ENCODE results near the gene FBXO10. TPM values are rescaled to one million over a fixed set of nuclear protein-coding genes. Genes with fewer than 3 reads are reported as not detected.

Gene FBXO10
- total RNA-seq, 4 donors from 2014 or later = 2.8 to 12.9 (median 9.4) TPM; not detected in 1

GRCh38 chr9:37617832-37618231 is 41.7 kb upstream of the FBXO10 start:
- Histone ChIP-seq H3K4me3 (no peak overlapping the region), H3K4me1 (no peaks in the 10 kb centered on the region), H3K27me3 (no peaks in the 10 kb centered on the region), H3K9me3 (no peaks in the 10 kb centered on the region), H3K36me3 (no peaks in the 10 kb centered on the region), H3K27ac (no peak overlapping the region)
- no peak for TF ChIP-seq POLR2A (IDR thresholded peaks at IDR 0.05)
- no peak for TF ChIP-seq CTCF (IDR thresholded peaks at IDR 0.05)
- no peak for DNase-seq
- intact Hi-C loops (cut with DNase I; ENCODE audit: low total_unique reads) = no loop called here

GRCh38 chr9:37617161-37617560 is 41.0 kb upstream of the FBXO10 start:
- H3K4me3 ChIP-seq = no peak overlapping the region
- no peaks in the 10 kb centered on the region for H3K9me3 ChIP-seq
- no peaks in the 10 kb centered on the region for H3K36me3 ChIP-seq
- intact Hi-C loops (cut with DNase I; ENCODE audit: low total_unique reads) = no loop called here
- no peak overlapping the region for H3K27ac ChIP-seq
- H3K4me1 ChIP-seq = no peaks in the 10 kb centered on the region
- no peaks in the 10 kb centered on the region for H3K27me3 ChIP-seq
- no peak for TF ChIP-seq POLR2A (IDR thresholded peaks at IDR 0.05)
- TF ChIP-seq CTCF (IDR thresholded peaks at IDR 0.05) = no peak
- DNase-seq = no peak

DNA sequence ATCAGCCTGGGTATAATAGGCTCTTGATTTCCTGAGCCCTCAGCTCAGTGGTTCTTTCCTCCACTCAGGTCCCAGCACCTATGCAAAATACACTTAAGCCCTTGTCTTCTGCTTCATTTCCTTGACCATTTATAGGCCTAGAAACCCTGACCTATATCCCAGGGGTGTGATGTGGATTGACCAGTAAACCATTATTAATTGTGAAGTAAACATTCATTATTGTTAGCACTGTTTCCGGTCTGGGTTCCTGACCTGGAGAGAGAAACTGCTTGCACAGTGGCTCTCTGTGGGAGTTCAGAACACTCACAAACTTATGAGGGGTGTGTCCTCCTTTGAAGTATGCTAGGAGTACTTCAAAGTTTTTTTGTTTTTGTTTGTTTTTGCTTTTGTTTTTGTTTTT is 35.8 kb upstream of the FBXO10 start:
- intact Hi-C loops (cut with DNase I; ENCODE audit: low total_unique reads) = no loop called here
- H3K4me3 ChIP-seq = no peak overlapping the region
- H3K4me1 ChIP-seq = no peaks in the 10 kb centered on the region
- no peak for DNase-seq
- H3K36me3 ChIP-seq = no peaks in the 10 kb centered on the region
- no peak overlapping the region for H3K27ac ChIP-seq
- H3K9me3 ChIP-seq = no peaks in the 10 kb centered on the region
- H3K27me3 ChIP-seq = no peaks in the 10 kb centered on the region
- TF ChIP-seq CTCF (IDR thresholded peaks at IDR 0.05) = no peak
- TF ChIP-seq POLR2A (IDR thresholded peaks at IDR 0.05) = no peak

GRCh38 chr9:37611014-37611413 is 34.8 kb upstream of the FBXO10 start:
- no peak for DNase-seq
- H3K9me3 ChIP-seq = no peaks in the 10 kb centered on the region
- no peak overlapping the region for H3K27ac ChIP-seq
- intact Hi-C loops (cut with DNase I; ENCODE audit: low total_unique reads) = no loop called here
- no peaks in the 10 kb centered on the region for H3K36me3 ChIP-seq
- TF ChIP-seq POLR2A (IDR thresholded peaks at IDR 0.05) (no peak), CTCF (IDR thresholded peaks at IDR 0.05) (no peak)
- H3K4me1 ChIP-seq = no peaks in the 10 kb centered on the region
- H3K4me3 ChIP-seq = no peak overlapping the region
- H3K27me3 ChIP-seq = no peaks in the 10 kb centered on the region

DNA sequence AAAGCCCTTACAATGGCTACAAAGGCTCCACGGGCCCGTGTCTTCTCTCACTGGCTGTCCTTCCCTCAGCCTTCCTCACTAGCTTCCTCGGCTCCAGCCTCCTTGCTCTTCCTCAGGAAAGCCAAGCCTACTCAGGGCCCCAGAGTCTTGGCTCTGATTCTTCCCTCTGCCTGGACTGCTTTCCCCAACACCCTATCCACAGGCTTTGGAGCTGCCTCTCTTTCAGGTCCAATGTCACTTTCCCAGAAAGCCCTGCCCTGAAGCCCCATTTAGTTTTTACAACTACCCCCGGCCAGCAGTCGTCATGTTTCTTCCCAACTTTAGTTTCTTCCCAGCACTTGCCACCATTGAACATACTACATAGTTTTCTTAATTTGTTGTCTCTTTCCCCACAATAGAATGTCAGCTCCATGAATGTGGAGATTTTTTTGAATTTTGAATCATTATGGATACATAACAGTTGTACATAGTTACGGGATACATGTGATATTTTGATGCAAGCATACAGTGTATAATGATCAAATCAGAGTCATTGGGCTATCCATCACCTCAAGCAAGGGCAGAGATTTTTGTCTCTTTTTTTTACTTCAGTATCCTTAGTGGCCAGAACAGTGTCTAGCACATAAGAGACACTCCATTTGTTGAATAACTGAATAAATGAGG is 33.7 kb upstream of the FBXO10 start:
- Histone ChIP-seq H3K4me1 (no peaks in the 10 kb centered on the region), H3K4me3 (no peak overlapping the region), H3K36me3 (no peaks in the 10 kb centered on the region), H3K27me3 (no peaks in the 10 kb centered on the region), H3K9me3 (no peaks in the 10 kb centered on the region), H3K27ac (no peak overlapping the region)
- DNase-seq = no peak
- intact Hi-C loops (cut with DNase I; ENCODE audit: low total_unique reads) = no loop called here
- TF ChIP-seq POLR2A (IDR thresholded peaks at IDR 0.05) = no peak

GRCh38 chr9:37608250-37608649 is 32.1 kb upstream of the FBXO10 start:
- Histone ChIP-seq H3K9me3 (no peaks in the 10 kb centered on the region), H3K36me3 (no peaks in the 10 kb centered on the region), H3K27me3 (no peaks in the 10 kb centered on the region), H3K4me3 (no peak overlapping the region), H3K4me1 (no peaks in the 10 kb centered on the region), H3K27ac (no peak overlapping the region)
- intact Hi-C loops (cut with DNase I; ENCODE audit: low total_unique reads) = no loop called here
- TF ChIP-seq POLR2A (IDR thresholded peaks at IDR 0.05) (no peak), CTCF (IDR thresholded peaks at IDR 0.05) (no peak)
- no peak for DNase-seq
